Hematopoietic multipotent progenitor cell treated with erythropoietin and hydrocortisone succinate and interleukin-3 and kit ligand, for 4 days (in vitro differentiated cells): ENCODE data around the gene PPIF.

Source experiments
- DNase-seq: peaks from one replicate; pipeline ENCODE4 v3.0.0-alpha.2; 2015

The PPIF gene

DNA sequence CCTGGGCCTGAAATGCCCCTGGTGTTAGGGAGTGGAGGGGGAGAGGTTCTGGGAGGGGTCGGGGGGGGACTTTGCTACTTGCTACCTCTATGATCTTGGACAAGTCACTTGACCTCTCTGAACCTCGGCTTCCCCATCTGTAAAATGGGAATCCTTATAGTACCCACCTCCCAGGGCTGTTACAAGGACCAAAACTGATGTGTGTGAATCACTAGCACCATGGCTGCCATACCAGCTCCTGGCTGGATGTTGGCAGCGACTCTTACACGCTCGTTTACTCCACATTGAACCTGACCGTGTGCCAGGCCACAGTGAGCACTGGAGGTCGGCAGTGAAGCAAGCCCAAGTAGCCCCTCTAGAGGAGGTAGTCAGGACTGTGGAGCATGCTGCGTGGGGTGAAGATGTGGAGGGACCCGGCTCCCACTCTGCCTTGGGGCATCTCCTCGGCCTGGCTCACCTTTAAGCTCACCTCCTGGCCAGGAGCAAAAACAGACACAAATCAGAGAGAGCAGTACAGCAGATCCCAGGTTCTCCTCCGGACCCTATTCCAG lies 28.9 kb downstream of the PPIF start:
- no peak for DNase-seq

DNA sequence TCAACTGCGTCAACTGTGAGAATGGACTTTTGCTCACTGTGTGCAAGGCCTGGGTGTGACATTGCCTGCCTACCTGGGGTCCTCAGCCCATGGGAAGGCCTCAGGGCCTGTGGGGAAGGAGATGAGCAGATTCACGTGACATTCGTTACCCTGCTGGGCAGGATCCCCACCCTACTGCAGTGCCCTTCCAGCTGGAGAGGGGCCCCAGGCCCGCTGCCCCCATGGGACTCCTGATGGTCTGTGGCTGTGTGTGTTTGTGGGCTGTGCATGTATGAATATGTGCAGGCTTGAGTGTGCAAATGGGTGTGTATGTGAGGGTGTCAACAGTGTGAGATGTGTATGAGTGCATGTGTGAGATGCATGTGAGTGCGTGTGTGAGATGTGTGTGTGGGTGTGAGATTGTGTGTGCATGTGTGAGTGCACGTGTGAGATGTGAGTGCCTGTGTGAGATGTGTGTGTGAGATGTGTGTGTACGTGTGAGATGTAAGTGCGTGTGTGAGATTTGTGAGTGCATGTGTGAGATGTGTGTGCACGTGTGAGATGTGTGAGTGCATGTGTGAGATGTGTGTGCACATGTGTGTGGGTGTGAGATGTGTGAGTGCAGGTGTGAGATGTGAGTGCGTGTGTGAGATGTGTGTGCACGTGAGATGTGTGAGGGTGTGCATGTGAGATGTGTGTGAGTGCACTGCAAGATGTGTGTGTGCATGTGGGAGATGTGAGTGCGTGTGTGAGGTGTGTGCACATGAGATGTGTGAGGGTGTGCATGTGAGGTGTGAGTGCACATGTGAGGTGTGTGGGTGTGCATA lies 29.7 kb downstream of the PPIF start:
- DNase-seq = no peak

DNA sequence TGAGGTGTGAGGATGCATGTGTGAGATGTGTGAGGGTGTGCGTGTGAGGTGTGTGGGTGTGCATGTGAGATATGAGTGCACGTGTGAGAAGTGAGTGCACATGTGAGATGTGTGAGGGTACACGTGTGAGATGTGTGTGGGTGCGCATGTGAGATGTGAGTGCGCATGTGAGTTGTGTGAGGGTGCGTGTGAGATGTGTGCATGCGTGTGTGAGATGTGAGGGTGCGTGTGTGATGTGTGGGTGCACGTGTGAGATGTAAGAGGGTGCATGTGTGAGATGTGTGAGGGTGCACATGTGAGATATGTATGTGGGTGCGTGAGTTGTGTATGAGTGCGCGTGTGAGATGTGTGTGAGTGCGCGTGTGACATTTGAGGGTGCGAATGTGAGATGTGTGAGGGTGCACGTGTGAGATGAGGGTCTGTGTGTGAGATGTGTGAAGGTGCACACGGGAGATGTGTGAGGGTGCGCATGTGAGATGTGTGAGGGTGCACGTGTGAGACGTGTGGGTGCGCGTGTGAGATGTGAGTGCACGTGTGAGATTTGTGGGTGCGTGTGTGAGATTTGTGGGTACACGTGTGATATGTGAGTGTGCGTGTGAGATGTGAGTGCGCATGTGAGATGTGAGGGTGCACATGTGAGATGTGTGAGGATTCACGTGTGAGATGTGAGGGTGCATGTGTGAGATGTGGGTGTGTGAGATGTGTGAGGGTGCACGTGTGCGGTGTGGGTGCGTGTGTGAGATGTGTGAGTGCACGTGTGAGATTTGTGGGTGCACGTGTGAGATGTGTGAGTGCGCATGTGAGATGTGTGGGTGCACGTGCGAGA lies 30.5 kb downstream of the PPIF start:
- DNase-seq = no peak

DNA sequence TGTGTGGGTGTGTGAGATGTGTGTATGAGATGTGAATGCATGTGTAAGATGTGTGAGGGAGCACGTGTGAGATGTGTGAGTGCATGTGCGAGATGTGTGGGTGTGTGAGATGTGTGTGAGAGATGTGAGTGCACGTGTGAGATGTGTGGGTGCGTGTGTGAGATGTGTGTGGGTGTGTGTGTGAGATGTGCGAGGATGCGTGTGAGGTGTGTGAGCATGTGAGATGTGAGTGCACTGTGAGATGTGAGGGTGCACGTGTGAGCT lies 31.0 kb downstream of the PPIF start:
- DNase-seq = no peak

DNA sequence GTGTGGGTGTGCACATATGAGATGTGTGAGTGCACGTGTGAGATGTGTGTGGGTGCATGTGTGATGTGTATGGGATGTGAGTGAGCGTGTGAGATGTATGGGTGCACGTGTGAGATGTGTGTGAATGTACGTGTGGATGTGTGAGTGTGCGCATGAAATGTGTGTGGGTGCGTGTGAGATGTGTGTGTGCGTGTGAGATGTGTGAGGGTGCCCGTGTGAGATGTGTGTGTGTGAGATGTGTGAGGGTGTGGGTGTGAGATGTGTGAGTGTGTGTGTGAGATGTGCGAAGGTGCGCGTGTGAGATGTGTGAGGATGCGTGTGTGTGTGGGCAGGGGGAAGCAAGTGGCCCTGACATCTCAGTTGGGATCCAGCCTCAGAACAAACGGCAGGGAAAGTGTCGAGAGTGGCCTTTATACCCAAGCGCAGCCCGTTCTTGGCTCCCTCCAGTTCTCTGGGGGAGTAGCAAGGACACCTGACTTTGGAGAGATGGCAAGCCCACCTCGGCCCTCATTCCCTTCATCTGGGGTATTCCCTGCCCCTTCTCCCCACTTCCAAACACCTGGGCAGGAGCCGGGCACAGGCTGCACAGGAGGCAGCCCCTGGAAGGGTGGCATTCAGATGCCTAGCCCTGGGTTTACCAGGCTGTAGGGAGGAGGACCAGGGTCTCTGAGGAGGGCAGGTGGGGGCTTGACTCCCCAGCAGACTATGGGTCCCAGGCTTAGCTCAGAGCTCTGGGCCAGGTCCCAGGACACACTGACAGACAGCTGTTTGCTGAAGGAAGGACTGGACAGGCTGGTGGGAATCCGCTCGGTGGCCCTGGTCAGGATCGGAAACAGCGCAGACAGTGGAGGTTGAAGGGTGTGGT lies 31.6 kb downstream of the PPIF start:
- DNase-seq = no peak

DNA sequence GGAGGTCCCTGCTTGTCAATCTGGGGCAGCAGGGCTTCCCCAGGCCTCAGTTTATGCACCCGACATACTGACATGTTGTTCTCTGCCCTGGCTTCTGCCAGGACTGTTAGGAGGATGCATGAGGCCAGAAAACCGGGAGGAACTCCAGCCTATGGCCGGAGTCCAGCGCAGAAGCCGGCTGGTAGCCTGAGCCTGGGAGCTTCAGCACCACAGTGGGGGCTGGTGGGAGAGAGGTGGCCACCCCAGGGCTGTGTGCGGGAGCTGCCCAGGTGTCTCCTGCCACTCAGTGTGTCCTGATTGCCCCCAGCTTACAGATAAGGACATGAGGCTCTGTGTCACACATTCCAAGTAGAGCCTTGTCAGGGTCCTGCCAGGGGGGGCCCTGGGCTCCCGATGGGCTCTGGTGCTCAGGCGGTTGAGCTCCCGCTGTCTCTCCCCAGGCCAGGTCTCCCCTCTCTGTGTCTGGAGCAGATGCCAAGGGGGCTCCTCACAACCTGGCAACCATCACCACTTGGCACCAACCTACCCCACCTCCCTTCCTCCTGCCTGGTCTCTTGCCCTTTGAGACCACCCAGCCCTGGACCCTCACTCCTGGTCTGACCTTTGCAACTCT lies 32.3 kb downstream of the PPIF start:
- DNase-seq = no peak

DNA sequence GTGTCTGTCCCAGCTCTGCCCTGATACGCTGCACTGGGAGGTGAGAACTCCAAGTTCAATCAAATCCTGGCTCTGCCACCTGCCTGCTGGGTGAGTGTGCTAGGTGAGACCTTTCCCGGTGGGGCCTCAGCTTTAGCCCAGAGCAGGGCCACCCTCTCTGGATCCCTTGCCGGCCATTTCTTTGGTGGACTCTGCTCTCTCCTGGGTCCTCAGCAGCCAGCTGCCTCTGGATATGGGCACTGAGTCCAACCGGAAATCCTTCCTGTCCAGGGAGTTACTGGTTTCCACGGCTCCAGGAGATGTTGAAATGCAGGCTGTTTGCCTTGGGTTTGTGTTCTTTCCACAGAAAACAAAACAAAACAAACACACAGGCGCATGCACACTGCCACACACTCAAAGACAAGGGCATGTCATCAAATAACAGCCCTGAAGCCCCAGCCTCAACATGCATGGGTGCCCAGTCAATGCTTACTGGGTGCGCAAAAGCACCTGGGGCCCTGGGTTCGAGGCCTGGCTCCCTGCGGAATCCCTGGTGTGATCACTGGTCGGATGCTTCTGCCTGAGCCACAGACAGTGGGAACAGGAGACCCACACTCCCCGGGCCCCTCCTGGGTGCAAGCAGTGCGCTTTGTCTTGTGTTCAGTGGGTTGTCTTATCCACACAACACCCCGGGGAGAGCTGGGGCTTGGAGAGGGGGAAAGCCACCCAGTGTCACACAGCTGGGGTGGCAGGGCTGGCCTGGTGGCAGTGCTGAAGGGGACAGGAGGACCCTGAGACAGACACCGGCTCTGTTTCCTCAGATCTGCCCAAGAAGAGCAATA lies 33.1 kb downstream of the PPIF start:
- no peak for DNase-seq

DNA sequence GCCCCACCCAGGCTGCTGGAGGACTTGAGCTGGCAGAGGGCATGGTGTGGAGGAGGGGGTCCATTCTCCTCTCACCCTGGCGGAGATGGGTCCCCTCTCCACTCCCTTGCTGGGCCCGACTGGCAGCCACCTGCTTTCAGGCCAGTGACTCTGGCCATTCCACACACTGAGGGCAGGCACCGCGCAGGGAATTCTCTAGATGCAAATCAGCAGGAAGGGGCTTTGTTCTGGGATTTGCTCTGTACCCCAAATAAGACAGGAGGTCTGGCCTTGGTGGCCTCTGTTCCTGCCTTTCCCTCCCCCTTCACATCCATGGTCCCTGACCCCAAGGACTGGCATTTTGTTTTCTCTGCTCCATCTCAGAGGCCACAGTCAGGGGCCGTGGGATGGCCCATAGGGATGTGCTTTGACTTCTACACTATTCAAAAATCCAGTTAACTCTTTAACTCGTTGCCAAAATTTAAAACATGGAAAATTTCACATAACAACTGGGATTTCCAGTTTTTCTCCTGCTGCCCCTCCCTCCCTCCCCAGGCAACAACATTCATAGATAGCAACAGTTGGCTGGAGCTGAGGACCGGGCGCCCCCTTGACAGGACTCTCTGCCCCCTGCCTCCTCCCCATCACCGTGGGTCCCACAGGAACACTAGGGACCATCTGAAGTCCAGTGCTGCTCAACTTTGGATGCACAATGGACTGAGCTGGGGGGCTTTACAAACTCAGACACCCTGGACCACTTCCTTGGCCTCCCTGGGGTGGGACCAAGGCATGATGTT lies 33.9 kb downstream of the PPIF start:
- DNase-seq = no peak

DNA sequence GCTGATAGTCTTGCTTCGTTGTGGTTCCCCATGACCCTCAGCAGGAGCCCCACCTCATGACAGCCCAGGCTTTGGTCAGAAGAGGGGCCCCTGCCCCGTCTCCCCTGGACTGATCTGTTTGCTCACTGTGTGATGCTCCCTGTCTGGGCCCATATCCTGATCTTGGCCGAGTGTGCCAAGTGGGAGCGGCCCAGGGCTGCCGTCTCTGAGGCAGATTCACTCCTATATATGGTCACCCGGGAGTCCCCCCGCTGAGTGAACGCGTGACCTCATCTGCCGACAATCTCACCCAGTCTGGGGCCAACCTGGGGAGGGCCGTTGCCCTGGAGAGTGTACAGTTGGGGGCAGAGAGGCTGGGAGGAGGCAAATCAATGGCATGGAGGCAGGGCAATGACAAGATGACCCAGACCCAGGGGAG lies 34.5 kb downstream of the PPIF start:
- no peak for DNase-seq

DNA sequence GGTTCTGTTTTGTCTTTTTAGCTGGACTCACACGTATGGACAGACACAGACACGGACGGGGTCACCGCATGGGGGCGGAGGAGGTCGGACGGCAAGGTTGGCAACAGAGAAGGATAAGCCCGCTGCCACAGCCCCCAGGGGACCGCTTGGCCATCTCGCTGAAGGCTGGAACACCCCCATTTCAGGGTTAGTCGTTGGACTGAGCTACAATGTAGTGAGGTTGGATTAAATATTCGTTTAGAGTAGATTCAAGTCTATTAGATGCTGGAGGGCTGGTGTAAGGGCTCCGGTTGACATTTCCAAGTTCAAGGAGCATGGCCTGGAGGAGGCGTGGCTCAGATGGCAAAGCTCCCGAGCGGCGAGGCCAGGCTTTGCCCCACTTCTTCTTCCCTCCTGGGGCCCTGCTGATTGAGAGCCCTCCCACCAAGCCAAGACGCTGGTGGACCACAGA lies 35.2 kb downstream of the PPIF start:
- no peak for DNase-seq

DNA sequence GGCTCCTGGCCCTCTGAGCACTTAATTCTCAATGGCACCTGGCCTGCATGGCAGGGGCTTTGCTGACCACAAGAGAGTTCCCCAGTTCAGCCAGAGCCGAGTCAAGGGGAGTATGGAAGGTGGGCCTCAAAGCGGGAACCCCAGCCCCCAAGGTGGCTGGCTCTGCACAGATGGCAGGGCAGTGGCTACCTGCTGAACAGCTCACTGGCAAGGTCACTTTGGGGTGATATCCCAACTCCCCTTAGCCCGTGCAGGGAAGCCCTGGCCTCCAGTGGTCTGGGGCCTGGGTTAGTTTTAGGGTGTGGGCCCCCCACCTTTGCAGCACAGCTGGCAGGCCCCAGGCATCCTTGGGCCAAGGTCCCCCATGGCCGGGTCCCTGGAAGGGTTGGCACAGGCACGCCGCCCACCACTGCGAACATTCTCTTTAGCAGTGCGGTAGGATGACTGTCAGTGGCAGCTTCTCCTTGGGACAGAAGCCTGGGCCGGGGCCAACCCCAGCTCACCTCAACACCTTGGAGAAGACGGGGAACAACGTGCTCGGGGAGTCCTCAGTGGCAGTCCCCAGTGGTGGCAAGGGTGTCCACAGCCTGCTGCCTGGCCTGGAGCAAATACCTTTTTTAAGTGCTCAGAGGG lies 36.8 kb downstream of the PPIF start:
- DNase-seq = no peak

DNA sequence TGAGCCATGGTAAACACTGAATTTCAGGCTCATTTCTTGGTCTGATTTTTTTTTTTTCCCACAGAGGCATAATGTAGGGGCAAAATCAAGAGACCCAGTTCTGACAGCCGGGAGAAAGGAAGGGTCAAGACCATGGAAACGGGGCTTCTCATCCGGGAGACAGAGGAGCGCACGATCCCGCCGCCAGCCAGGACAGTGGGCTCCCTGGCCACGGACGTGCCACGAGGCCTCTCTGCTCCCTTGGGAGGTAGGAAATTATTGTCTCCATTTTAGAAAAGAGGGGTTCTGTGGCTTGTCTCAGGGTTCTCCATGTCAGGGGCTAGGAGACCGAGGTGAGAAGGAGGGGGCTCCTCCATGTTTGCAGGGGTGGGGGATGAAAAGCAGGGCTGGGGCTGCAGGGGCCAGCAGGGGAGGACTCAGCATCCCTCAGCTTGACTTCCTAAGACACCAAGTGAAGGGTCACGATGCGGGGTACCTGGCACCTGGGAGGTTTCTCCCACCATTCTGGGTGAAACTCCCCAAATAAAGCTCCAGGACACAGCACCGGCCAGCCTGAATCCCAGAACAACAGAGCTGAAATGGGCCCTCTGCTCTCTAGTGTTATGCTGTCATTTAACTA lies 37.6 kb downstream of the PPIF start:
- DNase-seq = no peak

DNA sequence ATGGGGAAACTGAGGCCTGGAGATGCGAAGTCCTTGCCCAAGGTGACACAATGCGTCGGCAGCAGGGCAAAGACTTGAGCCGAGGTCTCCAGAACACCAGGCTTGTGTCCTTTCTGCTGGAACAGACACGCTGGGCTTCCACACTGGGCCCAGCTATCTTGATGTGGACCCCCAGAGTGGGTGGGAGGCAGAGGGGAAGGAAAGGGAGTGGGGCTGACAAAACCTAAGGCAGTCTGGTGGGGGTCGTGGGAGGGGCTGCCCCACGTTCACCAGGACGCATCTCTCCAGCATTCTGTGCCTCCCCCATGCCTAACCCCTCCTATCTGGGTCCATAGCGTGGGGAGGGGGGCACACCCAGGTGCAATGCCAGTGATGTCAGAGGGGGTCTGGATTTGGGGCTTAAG lies 38.1 kb downstream of the PPIF start:
- DNase-seq = no peak

DNA sequence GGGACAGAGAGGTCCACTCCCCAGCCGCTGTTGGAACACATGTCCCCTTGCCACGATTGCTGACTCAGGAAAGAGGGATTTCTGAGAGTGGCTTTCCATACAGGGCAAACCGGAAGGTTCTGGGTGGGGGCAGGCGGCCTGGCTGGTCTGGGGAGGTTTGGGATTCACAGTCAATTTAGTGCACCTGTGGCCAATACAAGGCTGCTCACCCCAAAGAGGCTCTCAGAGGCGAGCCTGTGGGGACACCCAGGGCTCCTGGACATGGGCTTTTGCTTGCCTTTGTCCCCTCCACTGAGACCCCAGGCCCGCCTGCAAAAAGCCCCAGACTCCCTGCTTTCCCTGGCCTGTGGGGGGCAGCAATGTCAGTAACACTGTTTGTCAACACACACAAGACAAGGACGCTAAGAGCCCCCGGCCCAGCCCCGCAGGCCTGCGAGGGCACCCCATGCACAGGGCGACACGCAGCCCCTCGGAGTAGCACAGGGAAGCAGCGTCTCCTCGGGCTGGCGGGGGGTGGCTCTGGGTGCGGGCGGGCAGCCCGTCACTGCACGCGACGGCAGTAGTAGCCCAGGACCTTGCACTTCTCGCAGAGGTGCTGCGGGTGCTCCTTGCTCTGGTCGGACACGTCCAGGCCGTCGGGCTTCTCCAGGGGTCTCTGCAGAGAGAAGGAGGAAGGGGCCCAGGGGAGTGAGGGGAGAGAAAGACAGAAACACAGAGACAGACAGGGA lies 38.7 kb downstream of the PPIF start:
- no peak for DNase-seq

DNA sequence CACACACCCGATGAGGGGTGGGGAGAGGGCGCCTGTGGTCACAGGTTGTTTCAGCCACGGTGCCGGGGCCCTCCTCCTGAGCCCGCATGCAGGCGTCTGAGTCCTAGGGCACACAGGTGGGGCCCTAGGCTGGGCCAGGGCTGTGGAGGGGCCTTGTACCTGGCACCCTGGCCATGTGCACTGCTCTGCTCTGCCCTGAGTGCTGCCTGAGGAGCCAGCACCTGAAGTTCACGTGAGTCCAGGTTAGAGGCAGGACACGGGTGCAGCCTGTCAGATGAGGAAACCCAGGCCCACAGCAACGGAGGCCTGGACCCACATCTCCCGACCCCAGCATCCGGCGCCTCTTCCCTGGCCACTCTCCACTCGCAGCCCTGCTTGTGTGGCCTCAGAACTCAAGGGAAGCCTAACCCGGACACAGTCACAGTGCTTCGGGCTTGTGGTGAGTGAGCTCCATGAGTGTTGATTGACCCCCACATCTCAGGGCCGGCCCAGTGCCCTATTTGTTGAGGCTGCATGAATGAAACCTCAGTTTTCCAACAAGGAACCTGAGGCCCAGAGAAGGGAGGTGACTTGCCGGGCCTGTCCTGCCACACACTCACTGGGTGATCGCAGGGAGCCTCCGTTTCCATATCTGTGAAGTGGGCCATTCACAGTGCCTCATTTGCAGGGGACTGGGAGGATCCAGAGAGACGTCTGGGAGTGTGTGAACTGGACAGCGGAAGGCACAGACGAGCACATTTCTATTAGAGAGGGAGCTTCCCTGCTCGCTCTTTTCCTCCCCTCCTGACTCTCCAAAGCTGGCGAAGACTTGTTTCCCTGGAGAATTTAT lies 39.6 kb downstream of the PPIF start:
- DNase-seq = no peak

DNA sequence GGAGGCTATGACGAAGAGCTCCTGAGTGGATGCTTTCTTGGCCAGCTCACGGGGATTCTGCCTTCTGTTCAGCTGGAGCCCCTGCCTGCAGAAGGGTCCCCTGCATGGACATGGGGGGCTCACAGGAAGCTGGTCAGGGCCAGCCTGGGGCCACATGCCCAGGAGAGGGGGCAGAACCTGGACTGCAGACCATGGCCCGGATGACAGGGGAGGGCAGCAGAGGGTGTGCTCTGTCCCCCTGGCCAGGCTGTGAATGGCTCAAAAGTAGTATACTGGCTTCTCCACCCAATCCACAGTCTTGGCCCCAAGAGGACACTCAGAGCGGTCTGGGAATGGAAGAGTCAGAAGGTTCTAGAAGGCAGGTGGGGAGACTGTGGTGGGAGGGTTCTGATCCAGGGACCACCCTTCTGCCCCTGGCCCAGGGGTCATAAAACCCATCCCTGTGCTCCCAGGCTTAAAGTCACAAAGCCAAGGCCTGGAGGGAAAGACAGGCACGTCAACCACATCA lies 40.3 kb downstream of the PPIF start:
- DNase-seq = no peak

DNA sequence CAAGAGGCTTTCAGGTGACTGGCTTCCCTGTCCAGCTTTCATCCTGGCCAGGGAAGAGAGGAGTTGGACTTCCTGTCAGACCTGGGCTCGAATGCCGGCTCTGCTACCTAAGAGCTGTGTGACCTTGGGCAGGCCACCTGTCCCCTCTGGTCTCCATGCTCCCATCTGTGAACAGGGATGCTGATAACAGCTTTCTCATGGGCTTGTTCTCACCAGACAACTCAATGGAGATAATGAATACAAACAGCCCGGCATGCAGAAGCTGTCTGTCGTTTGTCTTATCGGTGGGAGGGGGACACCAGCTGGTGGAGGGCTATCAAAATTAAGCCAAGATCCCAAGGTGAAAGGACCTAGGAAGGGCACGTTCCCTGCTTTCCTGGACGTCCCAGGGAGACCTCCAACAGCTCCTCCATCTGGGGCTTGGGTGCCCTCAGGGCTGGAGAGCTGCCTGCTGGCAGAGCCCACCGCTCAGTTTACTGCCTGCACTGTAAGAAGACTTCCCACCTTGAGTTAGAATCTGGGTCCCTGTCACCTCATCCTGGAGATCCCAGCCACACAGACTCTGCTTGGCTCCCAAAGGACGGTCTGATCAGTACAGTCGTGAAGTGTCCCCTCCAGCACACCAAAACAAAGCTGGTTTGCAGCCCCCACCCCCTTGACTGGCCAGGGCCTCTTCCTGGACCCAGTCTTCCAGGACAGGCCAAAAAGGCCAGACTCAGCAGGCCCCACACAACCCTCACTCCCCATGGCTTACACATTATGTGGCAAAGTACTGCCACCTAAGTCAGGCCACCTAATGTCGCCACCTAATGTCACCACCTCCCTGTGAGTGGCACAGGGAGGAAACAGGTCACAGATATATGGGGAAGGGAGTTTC lies 40.9 kb downstream of the PPIF start:
- no peak for DNase-seq
